ENCODE data around the gene FIBCD1. TPM values are rescaled to one million over a fixed set of nuclear protein-coding genes. Genes with fewer than 3 reads are reported as not detected.
A peak's percentile ranks its signal among the peaks of the same experiment; 100 is the strongest.

Gene FIBCD1
- total and polyA plus RNA-seq, 2 of the 8 experiments (the other 6 are each of a cell fraction or from before 2014, with no cell fraction given): 6.1 to 8.8 TPM

- Histone ChIP-seq H2BK5ac (ENCODE audit: low read depth, low read length) (no peak overlapping the region), H4K5ac (ENCODE audit: insufficient read length, low read depth, low read length) (no peak overlapping the region), H2BK12ac (ENCODE audit: low read depth, low read length) (0 out of 2 replicates have a peak overlapping the region, but pooled peaks have one; percentile 27), H4K20me1 (replicated peaks in 1 of 2; ENCODE audit: control insufficient read depth in 1 of 2, insufficient read depth in 2 of 2, low read length in 2 of 2) (no peaks in the 10 kb centered on the region), H3K56ac (replicated peaks; ENCODE audit: insufficient read length, low read depth, low read length) (no peak overlapping the region), H3K4me2 (ENCODE audit: insufficient read depth in 1 of 2, low read depth in 2 of 2, low read length in 2 of 2) (no peak overlapping the region), H3K4ac (replicated peaks; ENCODE audit: insufficient read length, low read depth, low read length) (no peak overlapping the region), H4K91ac (replicated peaks; ENCODE audit: insufficient read length, low read length) (no peak overlapping the region), H2BK20ac (ENCODE audit: low read length) (no peak overlapping the region), H2AFZ (ENCODE audit: low read length) (no peak overlapping the region), H2BK120ac (replicated peaks; ENCODE audit: low read depth, low read length) (no peak overlapping the region), H3K4me1 (replicated peaks in 1 of 4; ENCODE audit: control insufficient read depth in 3 of 4, insufficient read depth in 4 of 4, low read length in 3 of 4) (peaks cover 1 to 20% (median 3%) of the 10 kb centered on the region in 4 experiments), H3K36me3 (ENCODE audit: control insufficient read depth in 2 of 4, insufficient read depth in 4 of 4, low read length in 3 of 4) (no peaks in the 10 kb centered on the region), H3K27me3 (replicated peaks in 1 of 4; ENCODE audit: control insufficient read depth in 3 of 4, extremely low read depth in 1 of 4, insufficient read depth in 3 of 4, low read length in 3 of 4) (no peaks in the 10 kb centered on the region; a peak in 1 of 7 replicates), H3K23ac (ENCODE audit: insufficient read length) (no peak overlapping the region), H4K8ac (ENCODE audit: extremely low read depth, insufficient read depth, low read length) (no peak overlapping the region; the same call in 1 of the 2 replicates), H3K79me1 (ENCODE audit: low read depth, low read length) (no peaks in the 10 kb centered on the region), H3K79me2 (ENCODE audit: control insufficient read depth in 1 of 2, insufficient read depth in 2 of 2, low read length in 2 of 2) (no peaks in the 10 kb centered on the region), H3K9me3 (ENCODE audit: insufficient read depth in 2 of 2, low read depth in 1 of 2, low read length in 1 of 2) (no peaks in the 10 kb centered on the region), H3K4me3 (ENCODE audit: extremely low read depth in 1 of 4, insufficient read depth in 2 of 4, low read depth in 3 of 4, low read length in 4 of 4) (no peak overlapping the region), H3K14ac (ENCODE audit: insufficient read length) (no peak overlapping the region), H3K27ac (ENCODE audit: low read depth, low read length) (no peak overlapping the region), H3K9ac (replicated peaks in 1 of 4; ENCODE audit: extremely low read depth in 1 of 4, low read depth in 3 of 4, low read length in 3 of 4) (no peak overlapping the region), H2AK5ac (ENCODE audit: low read depth, low read length) (no peak overlapping the region), H3K23me2 (ENCODE audit: low read depth, low read length) (no peaks in the 10 kb centered on the region), H2BK15ac (ENCODE audit: low read length) (no peak overlapping the region), H3K18ac (ENCODE audit: extremely low read depth, low read length) (no peak overlapping the region)
- FAIRE-seq (no peak), DNase-seq (ENCODE audit: low read depth in 1 of 2, low spot score in 2 of 2) (no peak)
- ChIA-PET POLR2A (ENCODE audit: partially characterized antibody) (interaction anchor here (1.6 kb wide), 1 partner anchor 8 kb away, joined by 3 read pairs; no protein-coding TSS in a partner anchor), CTCF (ENCODE audit: partially characterized antibody) (interaction anchor here (0.8 to 3.1 kb wide), 13 partner anchors 9 to 216 kb away, joined by 3 to 16 read pairs (median 5); no protein-coding TSS in a partner anchor)
- no peak for TF ChIP-seq FOSL1 (IDR thresholded peaks at IDR 0.05; ENCODE audit: insufficient read depth, low read depth, low read length)
- no peak for TF ChIP-seq TAF1 (IDR thresholded peaks at IDR 0.05; ENCODE audit: low read depth, low read length)
- WGBS, 2 experiments (ENCODE audit: extremely low coverage in 1 of 2, insufficient coverage in 1 of 2, insufficient read length in 1 of 2, insufficient replicate concordance in 2 of 2, low coverage in 1 of 2, low lambda C conversion rate in 2 of 2, missing lambda C conversion rate in 1 of 2): 94% methylated on average over 9 of the region's 9 CpGs; no CpG with 5 or more reads in 1 of the 2 experiments
These were observed 20.8 kb downstream of the FIBCD1 start for GRCh38 chr9:130918101-130918825.
